ENCODE measurements around the gene MSX1. TPM values are rescaled to one million over a fixed set of nuclear protein-coding genes. Genes with fewer than 3 reads are reported as not detected.

The MSX1 gene
- total RNA-seq, 1 donor from 2014 or later: 2.9 TPM

DNA sequence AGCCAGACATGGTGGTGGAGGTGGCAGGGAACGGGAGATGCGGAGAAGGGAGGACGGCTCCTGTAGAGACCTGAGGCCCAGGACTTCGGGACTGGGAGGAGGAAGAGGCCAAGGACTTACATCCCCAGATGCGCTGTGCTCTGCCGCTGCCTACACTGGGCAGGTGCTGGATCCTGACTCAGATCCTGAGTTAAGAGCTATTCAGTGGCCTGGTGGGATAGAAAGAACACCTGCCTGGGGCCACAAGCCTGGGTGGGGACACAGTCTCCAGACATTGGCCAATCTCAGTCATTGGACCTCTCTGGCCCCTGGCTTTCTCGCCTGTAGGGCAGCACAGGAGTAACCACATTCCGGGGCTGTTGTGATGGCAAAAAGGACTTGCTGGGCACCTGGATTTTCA is 10.9 kb upstream of the MSX1 start:
- H3K36me3 Mint-ChIP-seq (ENCODE audit: insufficient read depth): no peaks in the 10 kb centered on the region
- DNase-seq (ENCODE audit: low spot score, unreplicated experiment): no peak
- peaks cover 8% of the 10 kb centered on the region for H3K4me1 Mint-ChIP-seq (ENCODE audit: low read depth)
- no peak overlapping the region for H3K27ac Mint-ChIP-seq
- H3K27me3 Mint-ChIP-seq: peaks cover 80% of the 10 kb centered on the region
- no peak overlapping the region for H3K4me3 Mint-ChIP-seq (ENCODE audit: low read depth)
- no peak for TF ChIP-seq CTCF (IDR thresholded peaks at IDR 0.05; ENCODE audit: unreplicated experiment)
- no peaks in the 10 kb centered on the region for H3K9me3 Mint-ChIP-seq (ENCODE audit: low read depth)

DNA sequence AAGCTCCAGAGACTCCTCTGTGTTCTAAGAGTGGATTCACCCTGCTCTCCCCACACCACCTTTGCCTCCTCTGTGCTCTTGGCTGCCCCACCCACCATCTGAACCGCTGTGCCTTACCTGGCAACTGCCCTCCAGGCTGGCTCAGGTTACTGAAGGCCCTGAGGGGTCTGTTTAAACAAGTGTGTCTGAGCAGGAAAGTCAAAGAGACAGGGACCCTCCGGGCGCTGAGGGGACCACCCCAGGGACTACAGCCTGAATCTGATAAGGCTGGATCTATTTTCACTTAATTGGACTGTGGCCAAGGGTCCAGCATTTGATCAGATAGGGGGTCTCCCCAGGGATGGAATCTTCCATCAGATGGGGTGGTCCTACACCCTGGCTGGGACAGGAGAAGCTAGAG is 10.4 kb upstream of the MSX1 start:
- Mint-ChIP-seq H3K4me1 (ENCODE audit: low read depth) (peaks cover 8% of the 10 kb centered on the region), H3K4me3 (ENCODE audit: low read depth) (no peak overlapping the region), H3K27ac (no peak overlapping the region), H3K27me3 (peaks cover 78% of the 10 kb centered on the region), H3K9me3 (ENCODE audit: low read depth) (no peaks in the 10 kb centered on the region), H3K36me3 (ENCODE audit: insufficient read depth) (no peaks in the 10 kb centered on the region)
- no peak for TF ChIP-seq CTCF (IDR thresholded peaks at IDR 0.05; ENCODE audit: unreplicated experiment)
- DNase-seq (ENCODE audit: low spot score, unreplicated experiment): no peak

- H3K9me3 Mint-ChIP-seq (ENCODE audit: low read depth): no peaks in the 10 kb centered on the region
Measured at GRCh38 chr4:4849524-4850193, 9.8 kb upstream of the MSX1 start.

GRCh38 chr4:4851081-4851480 is 8.4 kb upstream of the MSX1 start:
- Mint-ChIP-seq H3K27me3 (peaks cover 86% of the 10 kb centered on the region), H3K36me3 (ENCODE audit: insufficient read depth) (no peaks in the 10 kb centered on the region), H3K27ac (no peak overlapping the region), H3K9me3 (ENCODE audit: low read depth) (no peaks in the 10 kb centered on the region), H3K4me1 (ENCODE audit: low read depth) (peaks cover 9% of the 10 kb centered on the region), H3K4me3 (ENCODE audit: low read depth) (no peak overlapping the region)
- TF ChIP-seq CTCF (IDR thresholded peaks at IDR 0.05; ENCODE audit: unreplicated experiment): no peak
- no peak for DNase-seq (ENCODE audit: low spot score, unreplicated experiment)

More at GRCh38 chr4:4849524-4850193, 9.8 kb upstream of the MSX1 start:
- peaks cover 78% of the 10 kb centered on the region for H3K27me3 Mint-ChIP-seq
- no peaks in the 10 kb centered on the region for H3K36me3 Mint-ChIP-seq (ENCODE audit: insufficient read depth)
- H3K4me3 Mint-ChIP-seq (ENCODE audit: low read depth): no peak overlapping the region
- no peak for DNase-seq (ENCODE audit: low spot score, unreplicated experiment)
- H3K27ac Mint-ChIP-seq: no peak overlapping the region
- no peak for TF ChIP-seq CTCF (IDR thresholded peaks at IDR 0.05; ENCODE audit: unreplicated experiment)
- peaks cover 8% of the 10 kb centered on the region for H3K4me1 Mint-ChIP-seq (ENCODE audit: low read depth)

DNA sequence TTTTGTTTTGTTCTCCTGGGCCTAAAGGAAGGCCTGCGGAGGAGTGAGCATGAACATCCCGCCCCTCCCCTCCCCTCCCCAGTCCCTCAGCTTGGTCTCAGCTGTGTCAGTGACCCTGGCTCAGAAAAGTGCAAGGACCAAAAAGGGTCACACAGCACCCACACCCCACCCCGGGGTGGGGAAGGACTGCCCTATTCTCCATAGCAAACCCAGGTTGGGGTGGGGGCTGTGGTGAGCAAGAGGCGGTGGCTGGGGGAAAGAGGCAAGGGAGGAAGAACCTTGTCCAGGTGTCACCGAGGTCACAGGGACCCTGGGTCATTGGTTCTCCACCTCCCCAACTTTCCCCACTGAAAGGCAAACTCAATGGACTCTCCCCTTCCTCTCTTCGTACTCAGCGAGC is 7.6 kb upstream of the MSX1 start:
- peaks cover 13% of the 10 kb centered on the region for H3K4me1 Mint-ChIP-seq (ENCODE audit: low read depth)
- H3K9me3 Mint-ChIP-seq (ENCODE audit: low read depth): no peaks in the 10 kb centered on the region
- H3K36me3 Mint-ChIP-seq (ENCODE audit: insufficient read depth): no peaks in the 10 kb centered on the region
- no peak for DNase-seq (ENCODE audit: low spot score, unreplicated experiment)
- no peak overlapping the region for H3K4me3 Mint-ChIP-seq (ENCODE audit: low read depth)
- TF ChIP-seq CTCF (IDR thresholded peaks at IDR 0.05; ENCODE audit: unreplicated experiment): no peak
- H3K27ac Mint-ChIP-seq: no peak overlapping the region
- H3K27me3 Mint-ChIP-seq: peaks cover 84% of the 10 kb centered on the region

All from progenitor cell of endocrine pancreas (in vitro differentiated cells).